HCT116 (cell line): ENCODE results near the gene NEK1.

ENCODE experiments used
- CEBPB ChIP-seq: IDR thresholded peaks from 2 replicates; pipeline ENCODE4 v1.6.1; 2012; ENCODE audit warnings: low read depth
- ELF1 ChIP-seq: IDR thresholded peaks from 2 replicates; pipeline ENCODE4 v1.6.1; 2012; ENCODE audit warnings: low read depth, borderline replicate concordance
- EZH2phosphoT487 ChIP-seq: fragments of 200-600 bp; IDR thresholded peaks from 2 replicates; pipeline ENCODE4 v1.6.1; 2018; ENCODE audit warnings: antibody characterized with exemption, borderline replicate concordance
- JUND ChIP-seq: IDR thresholded peaks from 2 replicates; pipeline ENCODE4 v1.6.1; 2012
- POLR2A ChIP-seq: IDR thresholded peaks from 2 replicates; pipeline ENCODE4 v1.7.0; 2011; ENCODE audit warnings: borderline replicate concordance; ENCODE audit not compliant: insufficient read depth, insufficient read length; ENCODE audit errors: extremely low read depth
- POLR2AphosphoS5 ChIP-seq: IDR thresholded peaks from 2 replicates; pipeline ENCODE4 v1.6.1; 2011; ENCODE audit warnings: mild to moderate bottlenecking, low read depth, low read length, moderate library complexity
- SIN3A ChIP-seq: IDR thresholded peaks from 2 replicates; pipeline ENCODE4 v1.6.1; 2012; ENCODE audit warnings: low read depth
- TCF7L2 ChIP-seq: IDR thresholded peaks from 2 replicates; pipeline ENCODE4 v1.7.0; 2011; ENCODE audit warnings: borderline replicate concordance, inconsistent platforms; ENCODE audit not compliant: insufficient read depth, insufficient read length; ENCODE audit errors: extremely low read depth
- ZNF274 ChIP-seq: fragments of 200-500 bp; sonication (Bioruptor generic); IDR thresholded peaks from 2 replicates; pipeline ENCODE4 v1.6.1; 2014; ENCODE audit warnings: mild to moderate bottlenecking, low read depth, low read length, inconsistent platforms
- TF ChIP-seq, protein P1 (sequence below), 3 experiments: fragments of 200-600 bp in 1 of 3; sonication (generic) in 1 of 3; IDR thresholded peaks in 2 of 3; conservative IDR thresholded peaks in 1 of 3; 2 replicates each; pipeline ENCODE4 v1.5.1; 2012 to 2017; ENCODE audit warnings: low read depth in 2 of 3, low read length in 2 of 3, antibody characterized with exemption in 1 of 3, borderline replicate concordance in 1 of 3, control low read depth in 1 of 3, mild to moderate bottlenecking in 1 of 3, mixed read lengths in 1 of 3, mixed run types in 1 of 3, moderate library complexity in 1 of 3; ENCODE audit not compliant: insufficient read depth in 1 of 3
- TF ChIP-seq, protein P2 (sequence below): IDR thresholded peaks from 2 replicates; pipeline ENCODE4 v1.6.1; 2012; ENCODE audit warnings: low read depth
- TF ChIP-seq, protein P3 (sequence below): IDR thresholded peaks from 2 replicates; pipeline ENCODE4 v1.6.1; 2012

DNA sequence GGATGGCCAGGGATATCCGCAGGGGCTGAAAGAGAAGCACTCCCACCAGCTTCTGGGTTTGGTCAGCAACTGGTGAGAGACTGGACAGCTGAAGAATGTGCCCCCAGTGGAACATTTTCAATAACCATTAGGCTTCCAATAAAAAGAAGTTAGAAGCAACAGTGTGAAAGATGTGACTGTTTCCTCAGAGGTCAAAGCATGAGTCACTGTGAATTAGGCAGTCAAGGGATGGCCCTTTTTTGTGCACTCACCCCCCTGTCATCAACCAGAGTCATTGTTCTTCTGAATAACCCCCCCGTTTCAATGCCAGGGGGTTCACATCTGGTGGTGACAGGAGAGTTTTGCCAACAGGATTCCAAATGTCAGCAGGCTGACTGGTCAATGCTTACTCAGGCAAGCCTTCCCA lies 267.1 kb downstream of the NEK1 start:
- TF ChIP-seq, protein P1, sequence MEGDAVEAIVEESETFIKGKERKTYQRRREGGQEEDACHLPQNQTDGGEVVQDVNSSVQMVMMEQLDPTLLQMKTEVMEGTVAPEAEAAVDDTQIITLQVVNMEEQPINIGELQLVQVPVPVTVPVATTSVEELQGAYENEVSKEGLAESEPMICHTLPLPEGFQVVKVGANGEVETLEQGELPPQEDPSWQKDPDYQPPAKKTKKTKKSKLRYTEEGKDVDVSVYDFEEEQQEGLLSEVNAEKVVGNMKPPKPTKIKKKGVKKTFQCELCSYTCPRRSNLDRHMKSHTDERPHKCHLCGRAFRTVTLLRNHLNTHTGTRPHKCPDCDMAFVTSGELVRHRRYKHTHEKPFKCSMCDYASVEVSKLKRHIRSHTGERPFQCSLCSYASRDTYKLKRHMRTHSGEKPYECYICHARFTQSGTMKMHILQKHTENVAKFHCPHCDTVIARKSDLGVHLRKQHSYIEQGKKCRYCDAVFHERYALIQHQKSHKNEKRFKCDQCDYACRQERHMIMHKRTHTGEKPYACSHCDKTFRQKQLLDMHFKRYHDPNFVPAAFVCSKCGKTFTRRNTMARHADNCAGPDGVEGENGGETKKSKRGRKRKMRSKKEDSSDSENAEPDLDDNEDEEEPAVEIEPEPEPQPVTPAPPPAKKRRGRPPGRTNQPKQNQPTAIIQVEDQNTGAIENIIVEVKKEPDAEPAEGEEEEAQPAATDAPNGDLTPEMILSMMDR (IDR thresholded peaks at IDR 0.05 in 2 of 3, conservative IDR thresholded peaks at IDR 0.05 in 1 of 3; ENCODE audit: borderline replicate concordance in 1 of 3, insufficient read depth in 1 of 3, low read depth in 2 of 3, low read length in 2 of 3), result no peak
- TF ChIP-seq, protein P2, sequence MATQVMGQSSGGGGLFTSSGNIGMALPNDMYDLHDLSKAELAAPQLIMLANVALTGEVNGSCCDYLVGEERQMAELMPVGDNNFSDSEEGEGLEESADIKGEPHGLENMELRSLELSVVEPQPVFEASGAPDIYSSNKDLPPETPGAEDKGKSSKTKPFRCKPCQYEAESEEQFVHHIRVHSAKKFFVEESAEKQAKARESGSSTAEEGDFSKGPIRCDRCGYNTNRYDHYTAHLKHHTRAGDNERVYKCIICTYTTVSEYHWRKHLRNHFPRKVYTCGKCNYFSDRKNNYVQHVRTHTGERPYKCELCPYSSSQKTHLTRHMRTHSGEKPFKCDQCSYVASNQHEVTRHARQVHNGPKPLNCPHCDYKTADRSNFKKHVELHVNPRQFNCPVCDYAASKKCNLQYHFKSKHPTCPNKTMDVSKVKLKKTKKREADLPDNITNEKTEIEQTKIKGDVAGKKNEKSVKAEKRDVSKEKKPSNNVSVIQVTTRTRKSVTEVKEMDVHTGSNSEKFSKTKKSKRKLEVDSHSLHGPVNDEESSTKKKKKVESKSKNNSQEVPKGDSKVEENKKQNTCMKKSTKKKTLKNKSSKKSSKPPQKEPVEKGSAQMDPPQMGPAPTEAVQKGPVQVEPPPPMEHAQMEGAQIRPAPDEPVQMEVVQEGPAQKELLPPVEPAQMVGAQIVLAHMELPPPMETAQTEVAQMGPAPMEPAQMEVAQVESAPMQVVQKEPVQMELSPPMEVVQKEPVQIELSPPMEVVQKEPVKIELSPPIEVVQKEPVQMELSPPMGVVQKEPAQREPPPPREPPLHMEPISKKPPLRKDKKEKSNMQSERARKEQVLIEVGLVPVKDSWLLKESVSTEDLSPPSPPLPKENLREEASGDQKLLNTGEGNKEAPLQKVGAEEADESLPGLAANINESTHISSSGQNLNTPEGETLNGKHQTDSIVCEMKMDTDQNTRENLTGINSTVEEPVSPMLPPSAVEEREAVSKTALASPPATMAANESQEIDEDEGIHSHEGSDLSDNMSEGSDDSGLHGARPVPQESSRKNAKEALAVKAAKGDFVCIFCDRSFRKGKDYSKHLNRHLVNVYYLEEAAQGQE, result no peak
- TF ChIP-seq ZNF274 (no peak), JUND (peak; percentile 53), POLR2A (no peak), CEBPB (0 out of 2 replicates have a peak, but pooled peaks have one; percentile 28), POLR2AphosphoS5 (no peak), EZH2phosphoT487 (no peak), TCF7L2 (no peak), ELF1 (no peak), SIN3A (peak; percentile 60; the same call in 1 of the 2 replicates)
- TF ChIP-seq, protein P3, sequence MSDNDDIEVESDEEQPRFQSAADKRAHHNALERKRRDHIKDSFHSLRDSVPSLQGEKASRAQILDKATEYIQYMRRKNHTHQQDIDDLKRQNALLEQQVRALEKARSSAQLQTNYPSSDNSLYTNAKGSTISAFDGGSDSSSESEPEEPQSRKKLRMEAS, result peak; percentile 35; the same call in 1 of the 2 replicates
